Ishikawa (cell line): ENCODE measurements around the gene SH3RF3.

Experiments used
- CEBPB ChIP-seq: IDR thresholded peaks from 2 replicates; pipeline ENCODE4 v1.6.1; 2012
- CREB1 ChIP-seq: IDR thresholded peaks from 2 replicates; pipeline ENCODE4 v1.6.1; 2012; ENCODE audit warnings: low read depth
- EGR1 ChIP-seq: IDR thresholded peaks from 2 replicates; pipeline ENCODE4 v1.6.1; 2012
- EP300 ChIP-seq: IDR thresholded peaks from 2 replicates; pipeline ENCODE4 v1.6.1; 2012; ENCODE audit warnings: borderline replicate concordance
- FOXM1 ChIP-seq: IDR thresholded peaks from 2 replicates; pipeline ENCODE4 v1.6.1; 2012; ENCODE audit warnings: low read depth, borderline replicate concordance
- NFIC ChIP-seq: IDR thresholded peaks from 2 replicates; pipeline ENCODE4 v1.6.1; 2012
- RAD21 ChIP-seq: IDR thresholded peaks from 2 replicates; pipeline ENCODE4 v1.6.1; 2012; ENCODE audit warnings: low read depth
- TAF1 ChIP-seq: IDR thresholded peaks from 2 replicates; pipeline ENCODE4 v1.6.1; 2012; ENCODE audit warnings: low read depth, mild to moderate bottlenecking
- TCF12 ChIP-seq: IDR thresholded peaks from 2 replicates; pipeline ENCODE4 v1.6.1; 2012; ENCODE audit warnings: low read depth
- TEAD4 ChIP-seq: IDR thresholded peaks from 2 replicates; pipeline ENCODE4 v1.6.1; 2012
- YY1 ChIP-seq: IDR thresholded peaks from 2 replicates; pipeline ENCODE4 v1.6.1; 2012; ENCODE audit warnings: low read depth
- ZBTB7A ChIP-seq: IDR thresholded peaks from 2 replicates; pipeline ENCODE4 v1.6.1; 2012; ENCODE audit warnings: low read depth
- TF ChIP-seq, protein P1 (sequence below): IDR thresholded peaks from 2 replicates; pipeline ENCODE4 v1.6.1; 2012; ENCODE audit warnings: low read depth, mild to moderate bottlenecking
- TF ChIP-seq, protein P2 (sequence below): IDR thresholded peaks from 2 replicates; pipeline ENCODE4 v1.6.1; 2012
- TF ChIP-seq, protein P3 (sequence below): IDR thresholded peaks from 2 replicates; pipeline ENCODE4 v1.6.1; 2012

SH3RF3 gene

DNA sequence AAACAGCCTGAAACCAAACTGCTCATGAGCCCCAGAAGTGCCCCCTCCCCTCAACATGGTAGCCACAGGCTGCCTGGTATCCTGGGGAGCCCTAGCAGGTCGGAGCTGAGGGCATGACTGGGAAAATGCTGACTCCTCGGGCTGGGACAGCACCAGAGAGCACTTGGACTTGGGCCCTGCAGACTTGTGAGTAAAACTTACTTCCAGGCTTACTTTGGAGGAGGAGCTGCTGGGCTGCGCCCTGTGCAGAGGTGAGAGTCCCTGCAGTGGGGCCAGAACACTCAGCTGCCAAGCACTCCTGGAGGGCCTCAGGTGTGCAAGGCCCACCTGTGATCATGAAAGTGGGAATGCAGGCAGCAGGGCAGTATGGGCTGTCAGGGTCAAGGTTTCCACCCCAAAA is 365.3 kb downstream of the SH3RF3 start:
- TF ChIP-seq TAF1 (no peak), EP300 (no peak), ZBTB7A (no peak), EGR1 (no peak), RAD21 (no peak)
- TF ChIP-seq, protein P1, sequence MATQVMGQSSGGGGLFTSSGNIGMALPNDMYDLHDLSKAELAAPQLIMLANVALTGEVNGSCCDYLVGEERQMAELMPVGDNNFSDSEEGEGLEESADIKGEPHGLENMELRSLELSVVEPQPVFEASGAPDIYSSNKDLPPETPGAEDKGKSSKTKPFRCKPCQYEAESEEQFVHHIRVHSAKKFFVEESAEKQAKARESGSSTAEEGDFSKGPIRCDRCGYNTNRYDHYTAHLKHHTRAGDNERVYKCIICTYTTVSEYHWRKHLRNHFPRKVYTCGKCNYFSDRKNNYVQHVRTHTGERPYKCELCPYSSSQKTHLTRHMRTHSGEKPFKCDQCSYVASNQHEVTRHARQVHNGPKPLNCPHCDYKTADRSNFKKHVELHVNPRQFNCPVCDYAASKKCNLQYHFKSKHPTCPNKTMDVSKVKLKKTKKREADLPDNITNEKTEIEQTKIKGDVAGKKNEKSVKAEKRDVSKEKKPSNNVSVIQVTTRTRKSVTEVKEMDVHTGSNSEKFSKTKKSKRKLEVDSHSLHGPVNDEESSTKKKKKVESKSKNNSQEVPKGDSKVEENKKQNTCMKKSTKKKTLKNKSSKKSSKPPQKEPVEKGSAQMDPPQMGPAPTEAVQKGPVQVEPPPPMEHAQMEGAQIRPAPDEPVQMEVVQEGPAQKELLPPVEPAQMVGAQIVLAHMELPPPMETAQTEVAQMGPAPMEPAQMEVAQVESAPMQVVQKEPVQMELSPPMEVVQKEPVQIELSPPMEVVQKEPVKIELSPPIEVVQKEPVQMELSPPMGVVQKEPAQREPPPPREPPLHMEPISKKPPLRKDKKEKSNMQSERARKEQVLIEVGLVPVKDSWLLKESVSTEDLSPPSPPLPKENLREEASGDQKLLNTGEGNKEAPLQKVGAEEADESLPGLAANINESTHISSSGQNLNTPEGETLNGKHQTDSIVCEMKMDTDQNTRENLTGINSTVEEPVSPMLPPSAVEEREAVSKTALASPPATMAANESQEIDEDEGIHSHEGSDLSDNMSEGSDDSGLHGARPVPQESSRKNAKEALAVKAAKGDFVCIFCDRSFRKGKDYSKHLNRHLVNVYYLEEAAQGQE, result no peak
- TF ChIP-seq, protein P2, sequence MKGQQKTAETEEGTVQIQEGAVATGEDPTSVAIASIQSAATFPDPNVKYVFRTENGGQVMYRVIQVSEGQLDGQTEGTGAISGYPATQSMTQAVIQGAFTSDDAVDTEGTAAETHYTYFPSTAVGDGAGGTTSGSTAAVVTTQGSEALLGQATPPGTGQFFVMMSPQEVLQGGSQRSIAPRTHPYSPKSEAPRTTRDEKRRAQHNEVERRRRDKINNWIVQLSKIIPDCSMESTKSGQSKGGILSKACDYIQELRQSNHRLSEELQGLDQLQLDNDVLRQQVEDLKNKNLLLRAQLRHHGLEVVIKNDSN, result no peak

DNA sequence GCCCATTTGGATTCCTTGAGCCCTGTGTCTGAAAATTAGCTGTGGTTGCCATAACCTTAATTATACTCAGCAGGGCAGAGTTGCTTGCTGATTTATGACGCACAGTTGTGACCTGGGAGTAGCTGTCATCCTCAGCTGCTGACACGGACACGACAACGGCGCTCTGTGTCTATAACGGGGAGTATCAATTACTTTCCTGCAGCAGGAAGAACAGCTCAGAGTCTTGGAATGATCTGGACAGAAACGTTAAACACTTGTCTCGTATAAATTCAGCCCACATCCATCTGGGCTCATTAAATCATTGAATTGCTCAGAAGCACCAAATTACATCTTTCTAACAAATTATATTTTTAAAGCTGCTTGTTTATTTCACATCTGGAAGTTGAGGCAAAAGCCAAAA is 368.5 kb downstream of the SH3RF3 start:
- TF ChIP-seq NFIC (no peak), TCF12 (no peak), RAD21 (no peak), CREB1 (no peak), TAF1 (no peak), FOXM1 (no peak), EP300 (no peak), TEAD4 (no peak), ZBTB7A (no peak), CEBPB (no peak)
- TF ChIP-seq, protein P1, result no peak

DNA sequence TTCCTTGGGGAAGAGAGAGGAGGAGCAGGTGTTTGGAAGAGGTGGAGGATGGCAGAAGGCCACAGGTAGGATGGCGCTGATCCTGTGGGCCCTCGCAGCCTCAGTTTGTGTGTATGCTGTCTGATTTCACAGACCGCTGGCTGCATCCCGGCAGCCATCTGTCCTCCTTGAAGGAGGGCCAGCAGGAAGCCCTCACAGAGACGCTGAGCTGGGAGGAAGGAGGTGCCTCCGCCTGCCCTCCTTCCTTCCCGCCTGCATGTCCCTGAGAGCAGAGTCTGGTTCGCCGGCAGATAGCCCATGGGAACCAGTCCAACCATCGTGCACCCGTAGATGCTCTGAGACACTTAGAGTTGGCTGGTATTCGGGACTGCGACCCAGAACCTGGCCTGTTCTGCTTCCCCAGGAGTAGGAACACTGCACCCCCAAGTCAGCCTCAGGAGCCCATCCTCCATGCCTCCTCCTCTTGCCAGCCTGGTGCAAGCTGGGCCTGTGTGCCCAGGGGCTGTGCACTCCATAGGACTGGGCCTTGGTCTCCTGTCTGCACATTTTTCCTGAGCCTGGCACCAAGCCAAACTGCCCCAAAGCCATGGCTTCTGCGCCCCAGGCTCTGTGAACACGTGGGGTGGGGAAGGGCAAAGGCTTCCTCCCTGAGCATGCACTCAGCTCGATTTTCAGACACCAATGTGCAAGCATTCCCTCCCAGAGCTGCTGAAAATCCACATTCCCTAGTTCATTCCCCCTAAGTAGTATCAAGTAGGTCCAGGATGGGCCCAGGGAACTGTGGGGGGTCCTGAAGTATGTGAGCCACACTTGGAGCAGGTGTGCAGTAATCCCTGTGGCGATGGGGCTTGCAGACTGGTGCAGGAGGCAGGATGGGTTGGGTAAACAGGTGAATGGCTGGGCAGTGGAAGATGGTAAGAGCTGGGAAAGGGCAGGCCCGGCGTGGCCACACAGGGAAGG is 369.2 kb downstream of the SH3RF3 start:
- TF ChIP-seq TEAD4 (no peak), TAF1 (no peak), FOXM1 (no peak), RAD21 (no peak), EP300 (no peak), TCF12 (no peak)

DNA sequence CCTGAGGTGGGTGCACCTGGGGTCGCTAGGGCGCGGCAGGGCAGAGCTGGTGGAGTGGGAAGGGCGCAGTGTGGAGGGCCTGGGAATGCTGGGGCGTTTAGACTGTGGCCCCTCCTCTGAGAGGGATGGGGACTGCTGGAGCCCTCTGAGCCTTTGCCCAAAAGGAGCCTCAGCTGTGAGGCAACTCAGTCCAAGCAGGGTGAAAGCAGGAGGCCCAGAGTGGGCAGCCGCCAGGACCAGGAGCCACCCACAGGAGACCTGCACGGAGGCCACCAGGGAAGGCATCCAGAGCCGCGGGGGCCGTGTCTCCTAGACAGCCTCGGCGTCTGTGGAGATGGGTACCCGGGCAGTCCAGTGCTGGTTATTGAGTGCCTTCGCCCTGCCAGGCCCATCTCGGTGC is 369.9 kb downstream of the SH3RF3 start:
- no peak for TF ChIP-seq CEBPB
- no peak for TF ChIP-seq EGR1
- TF ChIP-seq EP300, result no peak
- TF ChIP-seq ZBTB7A, result no peak
- TF ChIP-seq TCF12, result no peak

DNA sequence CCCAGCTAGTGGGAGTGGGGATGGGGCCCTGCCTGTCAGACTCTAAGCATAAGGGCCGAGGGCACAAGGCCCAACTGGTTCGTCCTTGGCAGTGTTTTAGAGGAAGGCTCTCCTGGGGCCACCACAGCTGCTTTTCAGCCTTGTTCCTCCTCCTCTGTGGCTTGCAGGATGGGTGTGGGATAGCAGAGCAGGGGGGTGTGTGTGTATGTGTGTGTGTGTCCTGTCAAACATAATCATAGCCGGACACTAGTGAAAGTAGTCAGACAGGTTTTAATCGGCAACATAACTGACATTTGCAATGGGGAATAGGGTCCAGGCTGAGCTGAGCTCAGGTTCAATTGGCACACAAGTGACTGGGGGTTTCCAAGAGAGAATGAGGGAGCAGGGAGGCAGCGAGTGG is 370.6 kb downstream of the SH3RF3 start:
- TF ChIP-seq EP300 (no peak), TCF12 (no peak), TEAD4 (no peak), CREB1 (no peak), NFIC (no peak), TAF1 (no peak), FOXM1 (no peak), CEBPB (no peak), EGR1 (no peak), ZBTB7A (no peak), YY1 (no peak), RAD21 (no peak)
- TF ChIP-seq, protein P3, sequence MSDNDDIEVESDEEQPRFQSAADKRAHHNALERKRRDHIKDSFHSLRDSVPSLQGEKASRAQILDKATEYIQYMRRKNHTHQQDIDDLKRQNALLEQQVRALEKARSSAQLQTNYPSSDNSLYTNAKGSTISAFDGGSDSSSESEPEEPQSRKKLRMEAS, result no peak
- TF ChIP-seq, protein P2, result no peak
- TF ChIP-seq, protein P1, result no peak
